ACHN (cell line): ENCODE data around the gene MRPS35.

Experiments
- DNase-seq: peaks from one replicate; pipeline ENCODE4 v3.0.0-alpha.2; 2015
- in situ Hi-C: cut with HindIII; loops from 2 replicates; pipeline ENCODE4 v1.10.0; 2017; ENCODE audit warnings: low sequenced_read_pairs, low pct_ligation_motif_present, low pct_unique_long_range_greater_than_20kb

MRPS35 gene

GRCh38 chr12:27794818-27795584, 84.4 kb downstream of the MRPS35 start:
- in situ Hi-C loops, result no loop called here
- DNase-seq, result no peak

- in situ Hi-C loops, result no loop called here
- DNase-seq, result no peak
Measured at GRCh38 chr12:27796128-27796527, 85.5 kb downstream of the MRPS35 start.

GRCh38 chr12:27797301-27798025, 86.8 kb downstream of the MRPS35 start:
- in situ Hi-C loops, result no loop called here
- DNase-seq, result no peak

DNA sequence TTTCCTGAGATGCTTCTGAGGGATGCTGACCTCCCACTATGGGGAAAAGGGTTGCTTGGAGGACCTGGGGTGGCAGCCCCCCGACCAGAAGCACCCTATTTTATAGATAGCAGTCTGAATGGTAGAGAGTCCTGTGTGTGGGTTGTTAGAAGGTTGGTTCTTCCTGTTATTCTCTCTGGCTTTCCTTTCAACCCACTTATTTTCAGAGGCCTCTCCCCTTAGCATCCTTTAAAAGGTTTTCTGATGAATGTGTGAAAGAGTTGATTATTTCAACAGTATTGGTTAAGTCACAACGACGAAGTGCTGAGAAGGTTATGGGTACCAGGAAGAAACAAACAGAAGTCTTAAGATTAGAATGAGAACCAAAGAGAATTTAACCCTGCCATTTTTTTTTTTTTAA, 90.2 kb downstream of the MRPS35 start:
- no peak for DNase-seq
- in situ Hi-C loops, result no loop called here

GRCh38 chr12:27801630-27802029, 91.0 kb downstream of the MRPS35 start:
- no peak for DNase-seq
- in situ Hi-C loops, result no loop called here

- in situ Hi-C loops, result no loop called here
- DNase-seq, result no peak
Measured at GRCh38 chr12:27802511-27802910, 91.9 kb downstream of the MRPS35 start.

GRCh38 chr12:27802936-27803335, 92.3 kb downstream of the MRPS35 start:
- no peak for DNase-seq
- in situ Hi-C loops, result no loop called here

DNA sequence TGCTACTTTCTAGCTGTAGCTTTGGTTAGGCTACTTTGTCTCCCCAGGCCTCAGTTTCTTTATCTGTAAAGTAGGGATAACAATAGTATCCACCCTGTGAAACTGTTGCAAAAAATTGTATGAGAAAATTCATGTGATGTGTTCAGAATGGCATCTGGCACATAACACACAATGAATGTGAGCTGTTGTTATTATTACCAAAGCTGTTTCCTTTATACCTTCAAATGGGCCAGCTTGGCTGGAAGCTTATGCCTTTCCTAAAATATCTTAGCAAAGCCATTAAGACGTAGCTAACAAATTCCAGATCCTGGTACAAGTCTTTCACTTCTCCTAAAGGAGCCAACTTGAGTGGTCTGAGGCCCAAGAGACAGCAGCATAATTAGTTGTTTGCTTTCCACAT, 94.6 kb downstream of the MRPS35 start:
- in situ Hi-C loops, result no loop called here

More for the DNA sequence above, 94.6 kb downstream of the MRPS35 start:
- DNase-seq, result no peak
